IPS-15b (cell line): Measurements from ENCODE around the gene KYAT1.
"Not testable (repeated sequence)": the region's sequence is repeated elsewhere in the genome, so short reads cannot be mapped to it uniquely, and the experiment has no call there.

ENCODE experiments used
- H3K27me3 ChIP-seq: one replicate; pipeline ENCODE4 v1.6.1; 2013; ENCODE audit warnings: low read length; ENCODE audit not compliant: control insufficient read depth, insufficient read depth
- H3K36me3 ChIP-seq: one replicate; pipeline ENCODE4 v1.6.1; 2013; ENCODE audit warnings: low read length; ENCODE audit not compliant: control insufficient read depth, insufficient read depth
- H3K4me1 ChIP-seq: one replicate; pipeline ENCODE4 v1.6.1; 2013; ENCODE audit warnings: mild to moderate bottlenecking, low read length; ENCODE audit not compliant: control insufficient read depth, insufficient read depth
- H3K4me3 ChIP-seq: one replicate; pipeline ENCODE4 v1.5.1; 2013; ENCODE audit warnings: low read depth, low read length
- H3K9ac ChIP-seq: one replicate; pipeline ENCODE4 v1.6.1; 2013; ENCODE audit warnings: low read depth, mild to moderate bottlenecking, low read length
- H3K9me3 ChIP-seq: one replicate; pipeline ENCODE4 v1.6.1; 2013; ENCODE audit warnings: mild to moderate bottlenecking, low read length; ENCODE audit not compliant: control insufficient read depth, insufficient read depth

Gene KYAT1

GRCh38 chr9:128845186-128845931, 36.4 kb downstream of the KYAT1 start:
- Histone ChIP-seq H3K9ac (no peak overlapping the region), H3K9me3 (no peaks in the 10 kb centered on the region), H3K4me3 (no peak overlapping the region)

DNA sequence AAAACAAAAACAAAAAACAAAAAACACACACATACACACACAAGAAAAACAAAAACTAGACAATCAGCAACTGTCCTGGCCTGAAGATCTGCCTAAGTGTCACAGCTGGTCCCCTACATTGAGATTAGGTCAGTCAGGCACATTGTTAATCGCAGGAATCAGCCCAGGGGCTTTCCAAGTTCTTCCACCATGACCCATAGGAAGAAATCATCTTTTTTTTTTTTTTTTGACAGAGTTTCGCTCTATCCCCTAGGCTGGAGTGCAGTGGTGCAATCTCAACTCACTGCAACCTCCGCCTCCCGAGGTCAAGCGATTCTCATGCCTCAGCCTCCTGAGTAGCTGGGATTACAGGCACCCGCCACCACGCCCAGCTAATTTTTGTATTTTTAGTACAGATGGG, 38.6 kb downstream of the KYAT1 start:
- H3K4me1 ChIP-seq, H3K9ac ChIP-seq, H3K27me3 ChIP-seq, H3K4me3 ChIP-seq, H3K9me3 ChIP-seq: not testable (repeated sequence)
- H3K36me3 ChIP-seq: peaks cover 17% of the 10 kb centered on the region

More at GRCh38 chr9:128845186-128845931, 36.4 kb downstream of the KYAT1 start:
- Histone ChIP-seq H3K27me3 (no peaks in the 10 kb centered on the region), H3K4me1 (no peaks in the 10 kb centered on the region), H3K36me3 (peaks cover 17% of the 10 kb centered on the region)

DNA sequence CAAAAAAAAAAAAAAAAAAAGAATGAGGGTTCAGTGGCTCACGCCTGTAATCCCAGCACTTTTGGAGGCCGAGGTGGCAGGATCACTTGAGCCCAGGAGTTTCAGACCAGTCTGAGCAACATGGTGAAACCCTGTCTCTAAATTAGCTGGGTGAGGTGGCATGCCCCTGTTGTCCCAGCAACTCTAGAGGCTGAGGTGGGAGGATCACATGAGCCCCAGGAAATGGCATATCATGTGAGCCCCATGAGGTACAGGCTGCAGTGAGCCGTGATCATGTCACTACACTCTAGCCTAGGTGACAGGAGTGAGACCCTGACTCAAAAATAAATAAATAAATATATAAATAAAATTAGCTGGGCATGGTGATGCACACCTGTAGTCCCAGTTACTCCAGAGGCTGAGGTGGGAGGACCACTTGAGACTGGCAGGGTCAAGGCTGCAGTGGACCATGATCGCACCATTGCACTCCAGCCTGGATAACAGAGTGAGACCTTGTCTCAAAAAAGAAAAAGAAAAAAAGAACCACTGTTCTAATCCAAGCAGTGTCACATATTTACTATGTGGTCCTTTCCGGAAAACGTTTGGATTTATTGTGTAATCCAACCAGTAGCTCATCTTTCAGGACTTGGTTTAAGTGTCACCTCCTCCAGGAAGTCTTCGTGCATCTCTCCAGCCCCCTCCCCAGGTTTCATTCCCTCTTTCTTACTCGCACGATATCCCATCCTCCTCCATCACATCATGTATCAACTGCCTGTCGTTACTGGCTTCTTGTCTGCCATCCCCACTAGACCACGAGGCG, 39.9 kb downstream of the KYAT1 start:
- Histone ChIP-seq H3K9ac (no peak overlapping the region), H3K4me1 (no peaks in the 10 kb centered on the region), H3K36me3 (peaks cover 17% of the 10 kb centered on the region), H3K4me3 (no peak overlapping the region), H3K9me3 (no peaks in the 10 kb centered on the region), H3K27me3 (no peaks in the 10 kb centered on the region)

- Histone ChIP-seq H3K9ac (no peak overlapping the region), H3K4me1 (no peaks in the 10 kb centered on the region), H3K27me3 (no peaks in the 10 kb centered on the region), H3K9me3 (no peaks in the 10 kb centered on the region), H3K36me3 (peaks cover 25% of the 10 kb centered on the region), H3K4me3 (no peak overlapping the region)
These were observed 41.2 kb downstream of the KYAT1 start for GRCh38 chr9:128840524-128840923.

DNA sequence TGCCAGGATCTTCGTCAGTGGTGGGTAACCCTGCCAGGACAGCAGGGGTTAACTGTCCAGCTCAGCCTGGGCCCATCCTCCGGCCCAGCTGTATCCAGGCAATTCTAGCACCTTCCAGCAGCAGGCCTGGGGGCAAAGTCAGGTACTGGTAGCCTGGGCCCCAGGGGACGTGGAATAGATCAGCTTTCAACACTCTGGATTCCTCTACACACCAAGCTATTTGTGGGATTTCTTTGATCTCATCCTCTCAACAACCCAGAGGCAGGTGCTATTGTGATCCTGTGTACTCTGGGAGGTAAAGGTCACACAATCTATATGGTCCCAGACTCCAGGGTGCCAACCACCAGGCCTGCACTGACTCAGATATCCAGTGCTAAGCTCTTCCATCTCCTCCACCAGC, 43.4 kb downstream of the KYAT1 start:
- H3K9me3 ChIP-seq: no peaks in the 10 kb centered on the region
- no peak overlapping the region for H3K9ac ChIP-seq
- H3K27me3 ChIP-seq: no peaks in the 10 kb centered on the region
- no peak overlapping the region for H3K4me3 ChIP-seq
- peaks cover 23% of the 10 kb centered on the region for H3K36me3 ChIP-seq
- H3K4me1 ChIP-seq: no peaks in the 10 kb centered on the region

DNA sequence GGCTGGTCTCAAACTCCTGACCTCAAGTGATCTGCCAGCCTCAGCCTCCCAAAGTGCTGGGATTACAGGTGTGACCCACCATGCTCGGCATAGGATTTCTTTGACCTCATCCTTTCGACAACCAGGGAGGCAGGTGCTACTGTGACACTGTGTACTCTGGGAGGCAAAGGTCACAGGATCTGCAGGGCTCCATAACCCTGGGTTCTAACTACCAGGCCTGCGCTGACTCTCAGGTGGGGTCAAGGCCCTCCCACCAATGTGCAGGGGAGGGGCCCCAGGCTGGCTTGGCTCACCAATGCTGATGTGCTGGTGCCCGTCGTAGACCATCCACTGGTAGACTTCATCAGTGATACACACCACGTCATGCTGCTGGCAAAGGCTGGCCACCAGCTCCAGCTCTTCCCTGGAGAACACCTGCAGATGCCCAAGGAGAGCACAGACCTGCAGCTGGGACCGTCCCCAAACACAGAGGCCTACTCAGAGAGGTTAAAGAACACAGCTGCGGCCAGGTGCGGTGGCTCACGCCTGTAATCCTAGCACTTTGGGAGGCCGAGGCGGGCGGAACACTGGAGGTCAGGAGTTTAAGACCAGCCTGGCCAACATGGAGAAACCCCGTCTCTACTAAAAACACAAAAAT, 45.1 kb downstream of the KYAT1 start:
- Histone ChIP-seq H3K4me3 (no peak overlapping the region), H3K27me3 (no peaks in the 10 kb centered on the region), H3K4me1 (no peaks in the 10 kb centered on the region), H3K36me3 (peaks cover 20% of the 10 kb centered on the region), H3K9me3 (no peaks in the 10 kb centered on the region), H3K9ac (no peak overlapping the region)

GRCh38 chr9:128835246-128836210, 46.2 kb downstream of the KYAT1 start:
- H3K4me1 ChIP-seq: no peaks in the 10 kb centered on the region
- no peaks in the 10 kb centered on the region for H3K9me3 ChIP-seq
- peaks cover 20% of the 10 kb centered on the region for H3K36me3 ChIP-seq
- no peak overlapping the region for H3K4me3 ChIP-seq
- no peaks in the 10 kb centered on the region for H3K27me3 ChIP-seq
- no peak overlapping the region for H3K9ac ChIP-seq

- Histone ChIP-seq H3K9me3 (no peaks in the 10 kb centered on the region), H3K9ac (no peak overlapping the region), H3K27me3 (no peaks in the 10 kb centered on the region), H3K36me3 (peaks cover 20% of the 10 kb centered on the region), H3K4me3 (no peak overlapping the region), H3K4me1 (no peaks in the 10 kb centered on the region)
These were observed 48.1 kb downstream of the KYAT1 start for GRCh38 chr9:128833696-128834095.

- peak within 1 kb of the TSS; percentile 84 for H3K9ac ChIP-seq
- peaks cover 32% of the 10 kb centered on the region for H3K36me3 ChIP-seq
- no peaks in the 10 kb centered on the region for H3K9me3 ChIP-seq
- no peaks in the 10 kb centered on the region for H3K4me1 ChIP-seq
- no peaks in the 10 kb centered on the region for H3K27me3 ChIP-seq
- H3K4me3 ChIP-seq: peak within 1 kb of the TSS; percentile 76
These were observed 52.1 kb downstream of the KYAT1 start, which contains the start of gene SPOUT1 for GRCh38 chr9:128829477-128830251. Gene SPOUT1, minus strand, starts transcription at chr9:128829794. Its CDS starts 14 bp downstream, at chr9:128829780.

DNA sequence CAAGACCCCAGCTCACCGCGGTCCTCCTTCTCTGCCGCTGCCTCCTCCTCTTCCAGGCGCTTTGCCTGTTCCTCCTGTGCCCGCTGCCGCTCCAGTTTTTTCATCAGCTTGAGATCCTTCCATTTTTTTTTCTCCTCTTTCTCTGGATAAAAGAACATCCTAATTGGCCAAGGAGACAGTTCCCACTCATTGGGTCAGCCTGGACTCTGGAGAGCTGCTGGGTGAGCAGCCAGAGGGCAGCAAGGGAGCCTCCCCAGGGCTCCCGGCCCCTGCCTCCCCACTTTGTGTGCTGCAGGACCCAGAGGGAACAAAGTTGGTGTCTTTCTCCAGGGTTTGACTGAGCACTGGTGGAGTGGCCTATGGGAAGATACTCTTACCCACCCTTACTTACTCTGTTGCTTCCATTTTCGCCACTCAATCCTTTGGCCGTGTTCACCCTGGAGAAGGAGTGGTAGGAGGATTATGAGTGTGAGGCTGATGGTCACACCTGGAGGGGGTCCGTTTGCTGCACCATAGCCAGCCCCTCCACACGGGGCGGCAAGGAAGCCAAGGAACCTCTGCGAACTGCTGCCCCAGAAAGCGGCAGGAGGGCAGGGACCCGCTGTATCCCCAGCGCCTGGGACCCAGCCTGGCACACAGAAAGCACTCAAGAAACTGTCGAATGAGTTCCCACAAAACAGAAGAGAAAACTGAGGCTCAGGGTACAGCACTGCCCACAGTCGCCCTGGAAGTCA, 52.9 kb downstream of the KYAT1 start:
- Histone ChIP-seq H3K27me3 (no peaks in the 10 kb centered on the region), H3K9ac (peak overlapping the region; percentile 84), H3K4me1 (no peaks in the 10 kb centered on the region), H3K9me3 (no peaks in the 10 kb centered on the region), H3K36me3 (peaks cover 40% of the 10 kb centered on the region), H3K4me3 (peak overlapping the region; percentile 76)
